Stimulated activated naive CD8-positive, alpha-beta T cell treated with anti-CD3 and anti-CD28 coated beads, Interleukin-15, Interleukin-2, amounts not matched to agents 100 U/mL and 50 U/mL, for 24 hours (primary cell): ENCODE measurements around the gene UQCC5.
"Not testable (repeated sequence)": the region's sequence is repeated elsewhere in the genome, so short reads cannot be mapped to it uniquely, and the experiment has no call there.

Experiments
- ATAC-seq: fragments of 150-1000 bp; cut with Tn5 transposase; one replicate; pipeline ENCODE4 v1.10.0; 2021
- DNase-seq: peaks from one replicate; pipeline ENCODE4 v3.0.0; 2021

UQCC5 gene

DNA sequence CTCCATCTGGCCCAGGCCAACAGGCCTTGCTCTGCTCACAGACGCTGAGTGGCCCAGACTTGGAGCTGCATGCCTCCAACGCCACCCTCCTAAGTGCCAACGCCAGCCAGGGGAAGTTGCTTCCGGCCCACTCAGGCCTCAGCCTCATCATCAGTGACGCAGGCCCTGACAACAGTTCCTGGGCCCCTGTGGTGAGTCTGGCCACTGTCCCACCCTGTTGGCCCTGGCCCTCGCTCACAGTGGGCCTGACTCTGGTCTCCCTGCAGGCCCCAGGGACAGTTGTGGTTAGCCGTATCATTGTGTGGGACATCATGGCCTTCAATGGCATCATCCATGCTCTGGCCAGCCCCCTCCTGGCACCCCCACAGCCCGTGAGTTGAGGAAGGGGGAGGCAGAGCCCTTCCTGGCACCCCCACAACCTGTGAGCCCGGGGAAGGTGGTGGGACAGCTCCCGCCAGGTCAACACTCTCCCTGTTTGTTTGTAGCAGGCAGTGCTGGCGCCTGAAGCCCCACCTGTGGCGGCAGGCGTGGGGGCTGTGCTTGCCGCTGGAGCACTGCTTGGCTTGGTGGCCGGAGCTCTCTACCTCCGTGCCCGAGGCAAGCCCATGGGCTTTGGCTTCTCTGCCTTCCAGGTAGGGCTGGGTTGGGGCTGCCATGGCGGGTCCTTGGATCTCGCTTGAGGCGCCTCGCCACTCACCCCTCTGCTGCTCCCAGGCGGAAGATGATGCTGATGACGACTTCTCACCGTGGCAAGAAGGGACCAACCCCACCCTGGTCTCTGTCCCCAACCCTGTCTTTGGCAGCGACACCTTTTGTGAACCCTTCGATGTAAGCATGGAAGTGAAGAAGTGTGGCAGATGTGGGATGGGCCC lies 12.8 kb upstream of the UQCC5 start:
- no peak for DNase-seq
- no peak for ATAC-seq

DNA sequence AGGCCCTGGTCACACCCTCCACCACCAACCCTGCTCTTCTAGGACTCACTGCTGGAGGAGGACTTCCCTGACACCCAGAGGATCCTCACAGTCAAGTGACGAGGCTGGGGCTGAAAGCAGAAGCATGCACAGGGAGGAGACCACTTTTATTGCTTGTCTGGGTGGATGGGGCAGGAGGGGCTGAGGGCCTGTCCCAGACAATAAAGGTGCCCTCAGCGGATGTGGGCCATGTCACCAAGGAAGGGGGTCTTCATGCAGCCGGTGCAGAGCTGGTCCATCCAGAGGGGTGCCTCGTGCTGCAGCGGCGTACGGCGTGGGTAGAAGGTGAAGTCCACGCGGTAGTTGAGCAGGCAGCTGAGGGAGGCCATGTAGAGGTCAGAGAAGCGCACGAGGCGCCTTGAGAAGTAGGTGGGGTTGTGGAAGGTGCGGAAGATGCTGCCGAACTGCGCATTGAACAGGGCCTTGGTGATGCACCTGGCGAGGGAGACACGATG lies 12.1 kb upstream of the UQCC5 start:
- DNase-seq (no peak), ATAC-seq (no peak)

DNA sequence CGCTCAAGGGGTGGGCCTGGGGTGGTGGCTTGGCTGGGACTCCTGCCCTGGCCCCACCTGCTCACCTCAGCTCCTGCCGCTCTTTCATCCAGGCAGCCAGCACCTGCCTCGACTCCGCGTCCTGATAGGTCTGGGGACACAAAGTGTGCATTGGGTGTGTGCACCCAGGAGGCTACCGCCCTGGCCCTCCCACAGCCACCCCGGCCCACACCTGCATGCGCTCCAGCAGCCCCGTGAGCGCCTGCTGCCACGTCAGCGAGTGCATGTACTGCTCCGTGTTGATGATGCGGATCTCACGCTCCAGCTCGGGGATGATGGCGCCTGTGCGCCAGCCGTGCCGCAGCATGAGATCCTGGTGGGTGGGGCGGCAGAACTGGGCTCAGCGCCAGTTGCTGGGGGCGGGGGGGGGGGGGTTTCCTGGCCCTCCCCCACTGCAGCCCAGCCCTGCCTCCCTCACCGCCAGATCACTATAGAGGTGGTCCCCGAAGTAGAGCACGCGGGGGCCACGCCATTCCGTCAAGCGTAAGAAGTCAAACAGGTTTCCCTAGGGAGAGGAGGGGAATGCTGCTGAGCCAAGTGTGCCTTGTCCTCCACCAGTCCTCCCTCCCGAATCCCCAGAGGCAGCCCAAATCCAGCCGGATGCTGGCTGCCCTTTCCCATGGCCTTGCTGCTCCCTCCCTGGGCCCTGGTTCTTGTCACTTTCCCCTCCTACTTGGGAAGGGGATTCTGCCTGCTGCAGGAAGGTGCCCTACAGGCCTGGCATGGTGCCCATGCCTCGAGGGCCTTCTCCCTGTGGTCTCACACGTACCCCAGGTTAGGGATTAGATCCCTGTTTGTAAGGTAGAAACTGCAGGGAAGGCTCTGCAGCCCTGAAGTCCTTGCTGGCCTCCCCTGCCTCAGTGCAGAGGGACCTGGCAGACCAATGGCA lies 11.4 kb upstream of the UQCC5 start:
- DNase-seq (no peak), ATAC-seq (no peak)

DNA sequence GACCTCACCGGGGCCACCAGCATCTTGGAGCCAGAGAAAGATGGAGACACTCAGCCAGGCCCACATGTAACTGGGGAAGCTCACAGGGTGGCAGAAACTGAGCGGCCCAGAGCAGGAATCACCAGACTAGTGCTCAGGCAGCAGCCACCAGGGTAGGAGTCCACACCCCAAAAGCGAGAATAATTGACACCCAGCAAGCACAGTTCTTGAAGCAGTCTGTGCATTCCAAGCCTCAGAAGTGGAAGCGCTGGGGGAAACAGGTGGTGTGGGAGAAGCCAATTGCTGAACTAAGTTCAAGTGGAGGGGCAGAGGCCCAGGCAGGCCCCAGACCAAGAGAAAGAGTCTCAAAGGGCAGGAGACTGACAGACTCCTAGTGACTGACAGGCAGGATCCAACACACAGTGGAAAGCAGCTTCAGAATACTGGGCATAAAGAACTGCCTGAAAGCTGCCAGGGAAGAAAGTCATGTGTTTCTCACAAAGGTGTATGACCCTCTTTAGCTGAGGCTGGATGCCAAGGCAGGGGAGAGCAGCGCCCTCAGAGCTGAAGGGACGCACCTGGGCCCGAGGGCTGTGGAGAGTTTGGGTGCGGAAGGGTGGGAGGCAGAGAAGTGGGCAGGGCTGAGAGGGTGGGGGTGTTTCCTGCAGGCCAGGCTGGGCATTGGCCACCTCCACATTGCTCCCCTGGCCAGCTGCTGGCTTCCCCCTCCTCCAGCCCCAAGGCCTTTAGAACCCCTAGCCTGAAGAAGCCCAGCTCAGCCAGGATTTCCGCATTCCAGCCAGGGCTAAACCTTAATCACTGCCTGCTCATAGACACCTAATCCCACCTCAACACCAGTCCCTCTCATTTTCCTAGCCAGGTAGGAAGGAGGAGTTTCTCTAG lies 10.5 kb upstream of the UQCC5 start:
- DNase-seq (no peak), ATAC-seq (no peak)

DNA sequence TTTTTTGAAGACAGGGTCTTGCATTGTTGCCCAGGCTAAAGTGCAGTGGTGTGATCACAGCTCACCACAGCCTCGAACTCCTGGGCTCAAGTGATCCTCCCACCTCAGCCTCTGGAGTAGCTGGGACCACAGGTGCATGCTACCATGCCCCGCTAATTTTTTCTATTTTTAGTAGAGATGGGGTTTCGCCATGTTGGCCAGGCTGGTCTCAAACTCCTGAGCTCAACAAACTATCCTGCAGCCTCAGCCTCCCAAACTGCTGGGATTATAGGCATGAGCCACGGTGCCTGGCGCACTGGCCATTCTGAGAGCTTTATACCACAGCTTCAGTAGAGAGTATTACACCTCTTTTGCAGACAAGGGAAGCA lies 9.8 kb upstream of the UQCC5 start:
- DNase-seq, ATAC-seq: not testable (repeated sequence)

DNA sequence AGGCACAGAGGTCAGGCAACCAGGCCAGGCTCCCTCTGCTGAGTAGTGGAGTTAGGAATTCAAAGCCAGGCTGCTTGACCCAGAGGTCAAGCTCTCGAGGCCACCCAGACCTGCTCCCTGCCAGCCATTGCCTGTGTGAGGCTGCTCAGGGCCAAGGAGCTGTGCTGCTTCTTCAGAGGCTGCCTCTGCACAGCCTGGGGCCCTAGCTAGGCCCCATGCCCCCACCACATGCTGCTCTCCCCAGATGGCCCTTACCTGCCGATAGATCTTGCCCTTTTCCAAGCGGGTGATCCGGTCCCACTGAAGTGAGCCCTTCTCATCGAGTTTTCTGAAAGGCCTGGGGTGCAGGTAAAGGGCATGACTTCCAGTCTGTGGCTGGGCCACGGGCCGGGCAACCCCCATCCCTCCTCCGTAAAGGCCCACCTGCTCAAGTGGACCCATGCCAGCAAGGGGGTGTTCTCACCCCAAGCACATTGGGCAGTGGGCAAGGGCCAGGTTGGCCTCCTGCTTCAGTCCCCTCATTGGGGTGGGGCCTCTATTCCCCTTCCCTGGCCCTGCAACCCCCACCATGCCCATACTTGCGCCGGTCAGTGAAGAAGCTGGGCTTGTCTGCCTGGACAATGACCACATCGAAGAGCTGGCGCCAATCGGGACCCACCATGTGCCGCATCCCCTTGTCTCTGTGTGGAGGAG lies 9.2 kb upstream of the UQCC5 start:
- ATAC-seq: no peak

DNA sequence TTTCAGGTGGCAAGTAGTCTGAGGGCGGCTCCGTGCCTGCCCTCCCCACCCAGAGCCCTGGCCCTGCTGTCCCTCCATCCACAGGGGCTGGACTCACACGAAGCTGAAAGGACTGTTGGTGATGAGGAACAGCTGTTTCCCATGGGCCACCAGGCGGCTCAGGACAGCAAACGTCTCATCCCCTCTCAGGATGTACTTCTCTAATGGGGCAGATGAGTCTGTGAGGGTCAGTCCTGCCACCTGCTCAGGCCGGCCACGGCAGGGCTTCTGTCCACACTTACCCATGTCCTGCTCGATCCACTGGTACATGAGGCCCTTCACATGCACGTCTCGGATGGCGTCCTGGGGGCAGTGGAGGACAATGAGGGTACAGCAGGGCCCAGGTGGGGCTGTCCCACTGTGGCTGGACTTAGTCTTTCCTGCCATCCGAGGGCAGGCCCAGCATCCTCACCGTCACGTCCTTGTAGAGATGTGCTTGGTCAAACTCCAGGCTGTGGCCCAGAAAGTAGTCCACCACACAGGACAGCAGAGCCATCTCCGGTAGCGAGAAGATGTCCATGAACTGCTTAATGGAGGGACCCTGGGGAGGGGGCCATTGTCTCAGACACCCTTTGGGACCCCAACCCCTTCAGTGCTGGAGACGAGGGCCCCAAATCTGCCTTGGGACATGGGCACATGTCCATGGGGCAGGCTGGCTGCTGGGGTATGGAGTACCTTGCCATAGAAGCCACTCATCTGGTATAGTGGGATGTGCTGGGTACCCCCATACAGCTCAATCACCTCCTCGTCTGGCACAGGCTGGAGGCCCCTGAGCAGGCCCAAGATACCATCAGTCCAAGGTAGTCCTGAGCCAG lies 8.4 kb upstream of the UQCC5 start:
- no peak for DNase-seq
- no peak for ATAC-seq

More for the DNA sequence above, 9.2 kb upstream of the UQCC5 start:
- DNase-seq: no peak

DNA sequence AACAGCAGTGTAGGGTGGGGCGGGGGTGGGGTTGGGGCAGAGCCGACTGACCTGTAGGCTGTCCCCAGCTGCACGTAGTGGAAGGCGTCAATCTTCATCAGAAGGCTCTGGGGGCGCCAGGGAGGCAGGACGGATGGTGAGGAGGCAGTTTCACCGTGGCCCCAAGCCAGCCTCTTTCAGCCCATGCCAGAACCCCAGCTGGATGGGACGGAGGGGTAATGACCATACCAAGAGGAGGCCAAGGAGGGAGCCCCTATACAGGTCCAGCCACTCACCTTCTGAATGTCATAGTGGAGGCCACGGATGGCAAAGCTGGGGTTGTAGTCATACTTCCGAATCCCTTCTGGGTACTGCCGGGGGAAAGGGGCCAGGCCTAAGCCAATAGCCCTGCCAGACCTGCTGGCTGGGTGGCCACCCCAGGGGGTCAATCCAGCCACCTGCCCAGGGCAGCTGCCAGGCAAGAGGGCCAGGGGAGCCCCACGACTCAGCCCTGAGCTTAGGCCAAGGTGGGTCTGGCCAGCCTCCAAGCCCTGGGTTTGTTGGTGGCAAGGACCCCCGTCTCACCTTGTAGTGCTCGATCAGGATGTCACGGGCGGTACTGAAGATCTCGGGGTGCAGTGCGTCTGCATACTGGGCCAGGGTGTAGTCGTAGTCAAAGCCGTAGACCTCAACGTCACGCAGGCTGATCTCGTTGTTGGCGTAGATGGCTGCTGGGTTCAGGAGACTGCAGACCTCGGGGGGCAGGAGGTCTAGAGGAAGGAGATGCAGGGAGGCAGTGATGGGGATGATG lies 7.6 kb upstream of the UQCC5 start:
- DNase-seq: no peak
- no peak for ATAC-seq

DNA sequence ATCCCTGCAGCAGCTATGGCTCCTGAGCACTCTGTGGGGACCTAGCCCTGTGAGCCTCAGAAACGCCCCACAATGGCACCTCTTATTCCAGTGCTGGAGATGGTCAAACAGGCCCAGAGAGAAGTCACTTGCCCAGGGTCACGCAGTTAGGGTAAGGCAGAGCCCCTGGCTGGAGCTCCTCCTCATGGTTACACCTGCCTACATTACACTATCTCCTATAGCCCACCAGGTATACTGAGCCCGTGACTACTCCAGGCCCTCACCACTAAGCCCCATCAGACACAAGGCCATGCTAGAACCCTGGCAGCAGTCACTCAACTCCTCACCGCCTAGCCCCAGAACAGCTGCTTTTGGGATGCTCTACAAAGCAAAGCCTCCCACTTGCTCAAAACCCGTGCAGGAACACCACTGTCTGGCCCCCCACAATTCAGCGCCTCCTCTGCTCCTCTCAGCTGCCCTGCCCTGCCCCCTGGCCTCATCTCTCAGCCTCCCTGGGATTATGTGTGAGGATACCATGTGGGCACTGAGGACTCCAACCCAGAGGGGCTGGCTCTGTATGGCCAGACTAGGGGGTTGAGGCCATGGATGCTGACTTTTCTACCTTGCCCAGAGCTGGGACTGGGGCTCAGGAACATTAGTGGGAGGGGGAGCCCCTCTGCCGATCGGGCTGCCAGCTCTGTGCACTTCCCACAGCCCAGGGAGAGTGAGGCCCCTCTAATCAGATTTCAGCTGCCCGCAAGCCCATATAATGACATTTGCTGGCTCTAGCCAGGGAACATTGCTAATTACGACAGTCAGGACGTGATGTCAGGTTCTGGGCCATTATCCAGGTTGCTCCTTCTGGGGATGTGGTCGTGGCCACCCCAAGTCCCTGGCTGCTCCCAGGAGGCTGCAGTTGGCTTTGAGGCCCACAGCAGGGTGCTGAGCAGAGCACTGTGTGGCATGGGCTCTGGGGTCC lies 6.8 kb upstream of the UQCC5 start:
- no peak for ATAC-seq
- DNase-seq: no peak

DNA sequence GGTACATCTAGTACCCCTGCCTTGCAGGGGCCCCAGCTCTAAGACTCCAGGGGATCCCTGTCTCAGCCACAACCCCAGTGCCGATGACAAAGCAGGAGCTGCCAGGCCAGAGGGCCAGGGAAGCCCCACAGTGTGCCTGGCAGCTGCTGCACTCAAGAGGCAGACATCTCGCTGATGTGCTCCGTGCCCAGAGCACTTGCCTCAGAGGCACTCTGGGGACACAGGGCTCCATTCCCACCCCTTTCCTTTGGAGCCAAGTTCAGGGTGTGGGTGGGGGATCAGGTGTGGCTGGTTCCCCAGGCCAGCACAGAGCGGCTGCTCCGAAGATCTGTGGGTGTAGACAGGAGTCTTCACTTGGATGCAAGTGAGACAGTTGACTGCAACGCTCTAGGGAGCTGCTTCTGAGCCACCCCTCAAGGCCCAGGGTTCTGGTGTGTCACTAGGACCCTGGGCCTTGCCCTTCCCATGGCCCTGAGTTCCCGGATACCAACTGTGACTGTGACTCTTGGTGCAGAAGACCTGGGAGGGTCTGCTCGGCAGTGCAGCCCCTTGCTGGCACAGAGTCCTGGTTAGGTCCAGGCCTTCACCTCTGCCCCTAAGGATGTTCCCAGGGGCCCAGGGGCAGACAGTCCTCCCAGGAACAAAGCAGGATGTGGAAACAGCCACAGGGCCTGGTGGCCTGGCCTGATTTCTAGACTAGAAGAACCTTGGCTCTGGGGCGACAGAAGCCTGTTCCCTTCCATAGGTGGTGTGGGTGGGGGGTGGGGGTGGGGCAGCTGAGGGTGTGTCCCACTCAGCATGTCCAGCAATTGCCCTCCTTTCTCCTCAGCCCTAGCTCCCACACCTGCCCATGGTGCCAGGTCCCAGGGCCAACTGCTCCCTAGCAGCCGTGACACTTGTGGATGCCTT lies 5.2 kb upstream of the UQCC5 start:
- DNase-seq: peak; percentile 1
- ATAC-seq: no peak

DNA sequence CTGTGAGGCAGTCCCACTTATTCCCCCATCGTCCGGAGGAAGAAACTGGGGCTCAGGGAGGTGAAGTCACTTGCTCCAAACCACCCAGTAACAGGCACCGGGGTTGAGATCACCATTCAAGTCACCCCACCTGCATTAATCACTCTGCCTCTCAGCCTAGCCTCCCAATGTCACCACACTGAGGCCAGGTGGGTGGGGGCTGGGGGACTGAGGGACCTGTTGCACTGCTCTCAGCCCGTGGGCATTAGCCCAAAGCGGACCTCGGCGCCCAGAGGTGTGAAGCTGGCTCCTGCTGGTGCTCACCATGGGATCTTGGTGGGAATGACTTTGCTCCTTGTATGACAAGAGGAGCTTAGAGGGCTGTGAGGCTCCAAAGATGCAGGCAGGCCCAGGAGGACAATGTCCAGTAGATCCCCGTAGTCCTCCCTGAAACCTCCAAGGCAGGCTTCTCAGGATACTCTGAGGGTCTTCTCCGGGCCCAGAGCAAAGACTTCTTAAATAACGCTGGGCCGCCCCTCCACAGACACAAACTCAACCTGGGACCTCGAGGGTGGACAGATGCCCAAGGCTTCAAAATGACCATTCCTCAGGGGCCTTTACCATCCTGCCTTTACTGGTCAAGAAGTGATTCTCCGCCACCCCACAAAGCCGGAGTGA lies 4.4 kb upstream of the UQCC5 start:
- no peak for ATAC-seq
- DNase-seq: peak; percentile 13

DNA sequence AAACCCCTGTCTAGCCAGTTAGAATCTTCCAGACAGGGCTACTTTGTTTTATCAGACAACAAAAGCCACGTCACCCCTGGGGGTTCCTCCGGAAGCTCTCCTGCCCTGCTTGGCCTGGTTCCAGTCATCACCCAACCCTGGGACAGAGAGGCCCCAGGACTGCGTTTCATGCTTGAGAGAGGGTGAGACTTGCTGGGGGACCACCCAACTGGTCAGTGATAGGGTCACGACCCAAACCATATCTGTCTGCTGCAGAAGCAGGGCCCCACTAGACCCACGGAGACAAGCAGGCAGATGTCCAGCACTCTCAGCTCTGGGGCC lies 3.9 kb upstream of the UQCC5 start:
- DNase-seq (peak; percentile 39), ATAC-seq (no peak)

DNA sequence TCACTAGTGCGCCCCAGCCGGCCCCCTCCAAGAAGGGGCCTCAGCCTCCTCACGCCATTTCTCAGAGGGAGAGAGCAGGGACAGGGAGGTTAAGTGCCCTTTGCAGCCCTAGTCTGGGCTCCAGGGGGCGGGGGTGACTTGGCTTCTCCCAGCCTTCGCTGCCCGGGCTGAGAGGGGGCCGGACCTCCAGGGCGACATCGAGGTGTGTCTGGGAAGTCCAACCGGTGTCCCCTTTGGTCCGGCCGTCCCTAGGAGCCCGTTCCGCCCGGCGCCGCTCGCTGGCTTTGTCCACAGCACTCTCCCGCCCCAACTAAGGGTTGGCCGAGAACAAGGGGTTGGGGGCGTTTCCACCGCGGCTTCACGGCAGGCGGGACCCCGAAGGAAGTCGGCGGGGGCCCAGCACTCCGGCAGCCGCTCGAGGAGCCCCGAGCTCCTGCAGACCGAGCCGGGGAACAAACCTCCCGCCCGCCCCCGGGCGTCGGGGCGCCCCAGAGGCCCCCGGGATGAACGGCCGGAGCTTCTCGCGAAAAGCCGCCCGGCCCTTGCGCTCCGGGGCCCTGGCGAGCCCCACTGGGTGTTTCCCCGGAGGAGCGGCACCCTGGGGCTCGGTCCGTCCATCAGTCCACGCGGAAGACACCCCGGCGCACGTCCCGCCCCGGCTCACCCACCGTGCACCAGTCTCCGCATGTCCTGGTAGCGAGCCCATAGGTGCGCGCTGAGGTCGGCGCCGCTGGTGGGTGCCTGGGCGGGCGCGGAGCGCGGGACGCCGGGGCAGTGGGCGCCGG lies 3.4 kb upstream of the UQCC5 start:
- DNase-seq (peak; percentile 43), ATAC-seq (peak; percentile 2)

DNA sequence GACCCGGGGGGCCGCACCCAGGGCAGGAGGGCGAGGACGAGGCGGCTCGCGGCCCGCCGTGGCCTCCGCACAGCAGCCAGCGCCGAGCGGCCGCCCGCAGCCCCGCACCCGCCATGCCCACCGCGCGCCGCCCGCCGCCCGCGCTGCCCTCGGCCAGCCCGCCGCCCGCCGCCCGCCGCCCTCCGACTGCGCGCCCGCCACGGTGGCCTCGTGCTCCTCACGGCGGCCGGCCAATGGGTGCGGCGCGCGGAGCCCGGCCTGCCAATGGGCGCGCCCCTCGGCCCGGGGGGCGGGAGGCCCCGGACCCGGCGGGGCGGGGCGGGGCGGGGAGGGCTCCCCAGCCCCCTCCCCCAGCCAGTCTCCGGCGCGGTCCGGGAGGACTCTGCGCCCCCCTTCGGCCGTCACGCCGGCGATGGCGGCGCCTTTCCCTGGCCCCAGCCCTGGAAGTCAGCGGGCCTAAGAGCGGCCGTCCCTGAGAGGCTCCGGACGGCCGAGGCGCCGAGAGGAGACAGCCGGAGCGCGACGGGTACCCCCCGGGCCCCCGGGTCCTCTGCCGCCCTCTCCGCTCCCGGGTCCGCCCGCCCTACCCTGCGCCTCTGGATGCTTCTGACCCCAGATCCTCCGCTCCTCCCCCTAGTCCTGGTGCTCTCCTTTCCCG lies 2.7 kb upstream of the UQCC5 start, which contains the start of gene NT5DC2:
TSS of gene NT5DC2 (minus strand) at position 235 of the 658 bp plus-strand sequence. CDS start at position 115, 120 bp downstream.
- peak; percentile 56 for ATAC-seq
- DNase-seq: peak; percentile 81
